Neural cell (in vitro differentiated cells): Measurements from ENCODE around the gene PFKL. TPM values are rescaled to one million over a fixed set of nuclear protein-coding genes. Genes with fewer than 3 reads are reported as not detected.

Experiments used
- H2AFZ ChIP-seq: fragments of 200-600, 300-800 bp; sonication (generic), shearing (Covaris generic); 2 replicates; pipeline ENCODE4 v1.6.0; 2014; ENCODE audit warnings: low read depth, mild to moderate bottlenecking, antibody characterized with exemption, low read length, moderate library complexity
- H3F3A ChIP-seq: fragments of 200-600 bp; shearing (Covaris generic); 2 replicates; pipeline ENCODE4 v1.6.1; 2016; ENCODE audit warnings: mild to moderate bottlenecking, moderate library complexity, mixed read lengths, antibody characterized with exemption, low read length; ENCODE audit not compliant: insufficient read depth, poor library complexity, severe bottlenecking
- H3K27ac ChIP-seq: fragments of 200-600, 300-800 bp; sonication (generic), shearing (Covaris generic); 2 replicates; pipeline ENCODE4 v1.5.1; 2014; ENCODE audit warnings: mild to moderate bottlenecking, low read length, moderate library complexity
- H3K27me3 ChIP-seq: fragments of 300-800, 200-600 bp; sonication (generic), shearing (Covaris generic); 2 replicates; pipeline ENCODE4 v1.6.0; 2014; ENCODE audit warnings: mild to moderate bottlenecking, low read depth, low read length, moderate library complexity; ENCODE audit not compliant: insufficient read depth
- H3K36me3 ChIP-seq: fragments of 300-800, 200-600 bp; sonication (generic), shearing (Covaris generic); 2 replicates; pipeline ENCODE4 v1.5.1; 2014; ENCODE audit warnings: mild to moderate bottlenecking, antibody characterized with exemption, low read length, moderate library complexity; ENCODE audit not compliant: insufficient read depth
- H3K4me2 ChIP-seq: fragments of 300-800, 200-600 bp; sonication (generic), shearing (Covaris generic); 2 replicates; pipeline ENCODE4 v1.6.0; 2014; ENCODE audit warnings: mild to moderate bottlenecking, low read length
- H3K4me3 ChIP-seq: fragments of 300-800, 200-600 bp; sonication (generic), shearing (Covaris generic); 2 replicates; pipeline ENCODE4 v1.5.1; 2014; ENCODE audit warnings: mild to moderate bottlenecking, low read length, moderate library complexity
- H3K79me2 ChIP-seq: fragments of 200-600 bp; shearing (Covaris generic); replicated peaks from 2 replicates; pipeline ENCODE4 v1.6.0; 2014; ENCODE audit warnings: mild to moderate bottlenecking, low read length, moderate library complexity; ENCODE audit not compliant: insufficient read depth
- H3K9ac ChIP-seq: fragments of 300-800, 200-600 bp; sonication (generic), shearing (Covaris generic); 2 replicates; pipeline ENCODE4 v1.6.1; 2016; ENCODE audit warnings: mild to moderate bottlenecking, low read length, mixed read lengths
- H3K9me2 ChIP-seq: fragments of 200-600 bp; shearing (Covaris generic); 2 replicates; pipeline ENCODE4 v1.6.1; 2016; ENCODE audit warnings: mild to moderate bottlenecking, low read length, mixed read lengths; ENCODE audit not compliant: insufficient read depth
- H3K9me3 ChIP-seq: fragments of 200-600, 300-800 bp; sonication (generic), shearing (Covaris generic); 2 replicates; pipeline ENCODE4 v1.6.1; 2016; ENCODE audit warnings: mild to moderate bottlenecking, mixed run types, low read length, moderate library complexity, mixed read lengths
- H4K20me1 ChIP-seq: fragments of 200-600 bp; shearing (Covaris generic); 2 replicates; pipeline ENCODE4 v1.6.1; 2016; ENCODE audit warnings: mild to moderate bottlenecking, mixed run types; ENCODE audit not compliant: insufficient read depth
- CTCF ChIP-seq: fragments of 450-650 bp; IDR thresholded peaks from 2 replicates; pipeline ENCODE4 v1.5.1; 2014; ENCODE audit warnings: antibody characterized with exemption, mild to moderate bottlenecking, moderate library complexity; ENCODE audit not compliant: poor library complexity, severe bottlenecking
- EP300 ChIP-seq: fragments of 450-650 bp; conservative IDR thresholded peaks from 2 replicates; pipeline ENCODE4 v1.6.1; 2014; ENCODE audit warnings: antibody characterized with exemption, mild to moderate bottlenecking, moderate library complexity; ENCODE audit not compliant: poor library complexity, severe bottlenecking
- EZH2 ChIP-seq: fragments of 200-600, 300-800 bp; shearing (Covaris generic), sonication (generic); IDR thresholded peaks from 2 replicates; pipeline ENCODE4 v1.6.1; 2014; ENCODE audit warnings: antibody characterized with exemption, low read length, borderline replicate concordance, mild to moderate bottlenecking; ENCODE audit not compliant: insufficient read depth, poor library complexity, severe bottlenecking
- MXI1 ChIP-seq: fragments of 450-650 bp; conservative IDR thresholded peaks from 2 replicates; pipeline ENCODE4 v1.6.1; 2014; ENCODE audit warnings: antibody characterized with exemption, mild to moderate bottlenecking; ENCODE audit not compliant: poor library complexity, severe bottlenecking
- POLR2AphosphoS5 ChIP-seq: IDR thresholded peaks from 2 replicates; pipeline ENCODE4 v1.6.1; 2012
- RAD21 ChIP-seq: fragments of 450-650 bp; conservative IDR thresholded peaks from 2 replicates; pipeline ENCODE4 v1.6.1; 2014; ENCODE audit warnings: antibody characterized with exemption, mild to moderate bottlenecking, moderate library complexity
- REST ChIP-seq: IDR thresholded peaks from 2 replicates; pipeline ENCODE4 v1.6.1; 2012; ENCODE audit warnings: borderline replicate concordance
- SMC3 ChIP-seq: fragments of 450-650 bp; conservative IDR thresholded peaks from 2 replicates; pipeline ENCODE4 v1.6.1; 2014; ENCODE audit warnings: antibody characterized with exemption, mild to moderate bottlenecking, moderate library complexity; ENCODE audit not compliant: poor library complexity
- TAF1 ChIP-seq: IDR thresholded peaks from 2 replicates; pipeline ENCODE4 v1.6.1; 2012; ENCODE audit warnings: low read depth
- polyA plus RNA-seq: library from polyadenylated mRNA; depleted of rRNA; stranded (reverse); fragments of >200 nt; gene quantifications from 2 replicates; pipeline ENCODE4 v1.2.3, GENCODE V29; 2014

Gene PFKL
- polyA plus RNA-seq, 1 donor from 2014 or later = 79.6 TPM

- H3K27ac ChIP-seq = no peak overlapping the region
- no peak overlapping the region for H2AFZ ChIP-seq
- TF ChIP-seq CTCF (no peak), MXI1 (no peak), POLR2AphosphoS5 (no peak), REST (no peak)
- no peaks in the 10 kb centered on the region for H3K27me3 ChIP-seq
- H3F3A ChIP-seq = no peaks in the 10 kb centered on the region
- no peak overlapping the region for H3K4me2 ChIP-seq
- H3K9ac ChIP-seq = no peak overlapping the region
- H3K4me3 ChIP-seq = no peak overlapping the region
- H4K20me1 ChIP-seq = no peaks in the 10 kb centered on the region
- H3K9me3 ChIP-seq = no peaks in the 10 kb centered on the region
- H3K36me3 ChIP-seq = no peaks in the 10 kb centered on the region
- H3K79me2 ChIP-seq = no peaks in the 10 kb centered on the region
- H3K9me2 ChIP-seq = no peaks in the 10 kb centered on the region
Observed at GRCh38 chr21:44312089-44312488, 12.2 kb downstream of the PFKL start.

GRCh38 chr21:44312716-44313115, 12.9 kb downstream of the PFKL start:
- H2AFZ ChIP-seq = no peak overlapping the region
- no peaks in the 10 kb centered on the region for H3K27me3 ChIP-seq
- H3K4me3 ChIP-seq = no peak overlapping the region
- H3K9me2 ChIP-seq = no peaks in the 10 kb centered on the region
- H3K36me3 ChIP-seq = no peaks in the 10 kb centered on the region
- TF ChIP-seq MXI1 = no peak
- no peak for TF ChIP-seq SMC3
- TF ChIP-seq TAF1 = no peak
- no peak for TF ChIP-seq EZH2
- no peak for TF ChIP-seq POLR2AphosphoS5
- no peak for TF ChIP-seq REST
- no peak for TF ChIP-seq EP300
- TF ChIP-seq RAD21 = no peak
- TF ChIP-seq CTCF = no peak
- no peak overlapping the region for H3K27ac ChIP-seq
- H4K20me1 ChIP-seq = no peaks in the 10 kb centered on the region
- H3K9me3 ChIP-seq = no peaks in the 10 kb centered on the region
- no peaks in the 10 kb centered on the region for H3F3A ChIP-seq
- H3K4me2 ChIP-seq = no peak overlapping the region
- H3K79me2 ChIP-seq = no peaks in the 10 kb centered on the region
- no peak overlapping the region for H3K9ac ChIP-seq
